ENCODE data around the gene IL1RL2.

DNA sequence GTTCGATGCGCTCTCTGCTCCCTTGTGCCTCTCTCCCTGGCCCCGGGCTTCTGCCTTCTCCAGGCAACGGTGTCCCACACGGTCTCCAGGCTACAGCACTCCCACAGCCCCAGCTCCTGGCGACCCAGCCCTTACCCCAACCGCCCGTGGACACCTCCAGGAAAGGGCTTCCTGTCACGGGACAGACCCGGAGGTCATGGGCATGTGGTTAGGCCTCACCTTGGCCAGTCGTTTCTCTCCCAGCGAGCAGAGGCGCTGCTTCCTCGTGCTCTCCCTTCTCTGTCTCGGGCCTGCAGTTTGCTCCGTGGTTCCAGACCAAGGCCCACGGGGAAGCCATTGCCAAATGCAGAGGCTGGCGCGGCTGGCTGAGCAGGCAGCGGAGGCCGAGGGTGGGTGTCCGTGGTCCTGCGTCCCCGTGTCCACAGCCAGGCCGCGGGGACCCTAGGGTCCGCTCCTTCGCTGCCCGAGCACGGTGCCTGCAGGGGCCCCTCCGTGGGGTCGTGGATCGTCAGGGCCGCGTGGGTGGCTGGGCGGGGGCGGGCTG lies 63.5 kb downstream of the IL1RL2 start:
- TF ChIP-seq, protein P1, sequence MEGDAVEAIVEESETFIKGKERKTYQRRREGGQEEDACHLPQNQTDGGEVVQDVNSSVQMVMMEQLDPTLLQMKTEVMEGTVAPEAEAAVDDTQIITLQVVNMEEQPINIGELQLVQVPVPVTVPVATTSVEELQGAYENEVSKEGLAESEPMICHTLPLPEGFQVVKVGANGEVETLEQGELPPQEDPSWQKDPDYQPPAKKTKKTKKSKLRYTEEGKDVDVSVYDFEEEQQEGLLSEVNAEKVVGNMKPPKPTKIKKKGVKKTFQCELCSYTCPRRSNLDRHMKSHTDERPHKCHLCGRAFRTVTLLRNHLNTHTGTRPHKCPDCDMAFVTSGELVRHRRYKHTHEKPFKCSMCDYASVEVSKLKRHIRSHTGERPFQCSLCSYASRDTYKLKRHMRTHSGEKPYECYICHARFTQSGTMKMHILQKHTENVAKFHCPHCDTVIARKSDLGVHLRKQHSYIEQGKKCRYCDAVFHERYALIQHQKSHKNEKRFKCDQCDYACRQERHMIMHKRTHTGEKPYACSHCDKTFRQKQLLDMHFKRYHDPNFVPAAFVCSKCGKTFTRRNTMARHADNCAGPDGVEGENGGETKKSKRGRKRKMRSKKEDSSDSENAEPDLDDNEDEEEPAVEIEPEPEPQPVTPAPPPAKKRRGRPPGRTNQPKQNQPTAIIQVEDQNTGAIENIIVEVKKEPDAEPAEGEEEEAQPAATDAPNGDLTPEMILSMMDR (IDR thresholded peaks at IDR 0.05): no peak
- no peak for TF ChIP-seq ATF1 (CRISPR knock-in tag; IDR thresholded peaks at IDR 0.05)
- TF ChIP-seq, protein P2, sequence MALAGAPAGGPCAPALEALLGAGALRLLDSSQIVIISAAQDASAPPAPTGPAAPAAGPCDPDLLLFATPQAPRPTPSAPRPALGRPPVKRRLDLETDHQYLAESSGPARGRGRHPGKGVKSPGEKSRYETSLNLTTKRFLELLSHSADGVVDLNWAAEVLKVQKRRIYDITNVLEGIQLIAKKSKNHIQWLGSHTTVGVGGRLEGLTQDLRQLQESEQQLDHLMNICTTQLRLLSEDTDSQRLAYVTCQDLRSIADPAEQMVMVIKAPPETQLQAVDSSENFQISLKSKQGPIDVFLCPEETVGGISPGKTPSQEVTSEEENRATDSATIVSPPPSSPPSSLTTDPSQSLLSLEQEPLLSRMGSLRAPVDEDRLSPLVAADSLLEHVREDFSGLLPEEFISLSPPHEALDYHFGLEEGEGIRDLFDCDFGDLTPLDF (CRISPR knock-in tag; IDR thresholded peaks at IDR 0.05): no peak
- TF ChIP-seq, protein P3, sequence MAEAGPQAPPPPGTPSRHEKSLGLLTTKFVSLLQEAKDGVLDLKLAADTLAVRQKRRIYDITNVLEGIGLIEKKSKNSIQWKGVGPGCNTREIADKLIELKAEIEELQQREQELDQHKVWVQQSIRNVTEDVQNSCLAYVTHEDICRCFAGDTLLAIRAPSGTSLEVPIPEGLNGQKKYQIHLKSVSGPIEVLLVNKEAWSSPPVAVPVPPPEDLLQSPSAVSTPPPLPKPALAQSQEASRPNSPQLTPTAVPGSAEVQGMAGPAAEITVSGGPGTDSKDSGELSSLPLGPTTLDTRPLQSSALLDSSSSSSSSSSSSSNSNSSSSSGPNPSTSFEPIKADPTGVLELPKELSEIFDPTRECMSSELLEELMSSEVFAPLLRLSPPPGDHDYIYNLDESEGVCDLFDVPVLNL (CRISPR knock-in tag; IDR thresholded peaks at IDR 0.05; ENCODE audit: borderline replicate concordance, low read depth): no peak
- no peak for TF ChIP-seq RELA (CRISPR knock-in tag; IDR thresholded peaks at IDR 0.05; ENCODE audit: borderline replicate concordance)
- TF ChIP-seq FOXK1 (CRISPR knock-in tag; IDR thresholded peaks at IDR 0.05): no peak
- TF ChIP-seq ETV6 (CRISPR knock-in tag; IDR thresholded peaks at IDR 0.05): no peak
- TF ChIP-seq, protein P4, sequence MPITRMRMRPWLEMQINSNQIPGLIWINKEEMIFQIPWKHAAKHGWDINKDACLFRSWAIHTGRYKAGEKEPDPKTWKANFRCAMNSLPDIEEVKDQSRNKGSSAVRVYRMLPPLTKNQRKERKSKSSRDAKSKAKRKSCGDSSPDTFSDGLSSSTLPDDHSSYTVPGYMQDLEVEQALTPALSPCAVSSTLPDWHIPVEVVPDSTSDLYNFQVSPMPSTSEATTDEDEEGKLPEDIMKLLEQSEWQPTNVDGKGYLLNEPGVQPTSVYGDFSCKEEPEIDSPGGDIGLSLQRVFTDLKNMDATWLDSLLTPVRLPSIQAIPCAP (CRISPR knock-in tag; IDR thresholded peaks at IDR 0.05): no peak
- TF ChIP-seq, protein P5, sequence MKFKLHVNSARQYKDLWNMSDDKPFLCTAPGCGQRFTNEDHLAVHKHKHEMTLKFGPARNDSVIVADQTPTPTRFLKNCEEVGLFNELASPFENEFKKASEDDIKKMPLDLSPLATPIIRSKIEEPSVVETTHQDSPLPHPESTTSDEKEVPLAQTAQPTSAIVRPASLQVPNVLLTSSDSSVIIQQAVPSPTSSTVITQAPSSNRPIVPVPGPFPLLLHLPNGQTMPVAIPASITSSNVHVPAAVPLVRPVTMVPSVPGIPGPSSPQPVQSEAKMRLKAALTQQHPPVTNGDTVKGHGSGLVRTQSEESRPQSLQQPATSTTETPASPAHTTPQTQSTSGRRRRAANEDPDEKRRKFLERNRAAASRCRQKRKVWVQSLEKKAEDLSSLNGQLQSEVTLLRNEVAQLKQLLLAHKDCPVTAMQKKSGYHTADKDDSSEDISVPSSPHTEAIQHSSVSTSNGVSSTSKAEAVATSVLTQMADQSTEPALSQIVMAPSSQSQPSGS (CRISPR knock-in tag; IDR thresholded peaks at IDR 0.05; ENCODE audit: borderline replicate concordance, low read depth): no peak
- TF ChIP-seq CREM (CRISPR knock-in tag; IDR thresholded peaks at IDR 0.05): no peak
- TF ChIP-seq, protein P6, sequence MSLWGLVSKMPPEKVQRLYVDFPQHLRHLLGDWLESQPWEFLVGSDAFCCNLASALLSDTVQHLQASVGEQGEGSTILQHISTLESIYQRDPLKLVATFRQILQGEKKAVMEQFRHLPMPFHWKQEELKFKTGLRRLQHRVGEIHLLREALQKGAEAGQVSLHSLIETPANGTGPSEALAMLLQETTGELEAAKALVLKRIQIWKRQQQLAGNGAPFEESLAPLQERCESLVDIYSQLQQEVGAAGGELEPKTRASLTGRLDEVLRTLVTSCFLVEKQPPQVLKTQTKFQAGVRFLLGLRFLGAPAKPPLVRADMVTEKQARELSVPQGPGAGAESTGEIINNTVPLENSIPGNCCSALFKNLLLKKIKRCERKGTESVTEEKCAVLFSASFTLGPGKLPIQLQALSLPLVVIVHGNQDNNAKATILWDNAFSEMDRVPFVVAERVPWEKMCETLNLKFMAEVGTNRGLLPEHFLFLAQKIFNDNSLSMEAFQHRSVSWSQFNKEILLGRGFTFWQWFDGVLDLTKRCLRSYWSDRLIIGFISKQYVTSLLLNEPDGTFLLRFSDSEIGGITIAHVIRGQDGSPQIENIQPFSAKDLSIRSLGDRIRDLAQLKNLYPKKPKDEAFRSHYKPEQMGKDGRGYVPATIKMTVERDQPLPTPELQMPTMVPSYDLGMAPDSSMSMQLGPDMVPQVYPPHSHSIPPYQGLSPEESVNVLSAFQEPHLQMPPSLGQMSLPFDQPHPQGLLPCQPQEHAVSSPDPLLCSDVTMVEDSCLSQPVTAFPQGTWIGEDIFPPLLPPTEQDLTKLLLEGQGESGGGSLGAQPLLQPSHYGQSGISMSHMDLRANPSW (CRISPR knock-in tag; conservative IDR thresholded peaks at IDR 0.05; ENCODE audit: low read depth): no peak
- TF ChIP-seq, protein P7, sequence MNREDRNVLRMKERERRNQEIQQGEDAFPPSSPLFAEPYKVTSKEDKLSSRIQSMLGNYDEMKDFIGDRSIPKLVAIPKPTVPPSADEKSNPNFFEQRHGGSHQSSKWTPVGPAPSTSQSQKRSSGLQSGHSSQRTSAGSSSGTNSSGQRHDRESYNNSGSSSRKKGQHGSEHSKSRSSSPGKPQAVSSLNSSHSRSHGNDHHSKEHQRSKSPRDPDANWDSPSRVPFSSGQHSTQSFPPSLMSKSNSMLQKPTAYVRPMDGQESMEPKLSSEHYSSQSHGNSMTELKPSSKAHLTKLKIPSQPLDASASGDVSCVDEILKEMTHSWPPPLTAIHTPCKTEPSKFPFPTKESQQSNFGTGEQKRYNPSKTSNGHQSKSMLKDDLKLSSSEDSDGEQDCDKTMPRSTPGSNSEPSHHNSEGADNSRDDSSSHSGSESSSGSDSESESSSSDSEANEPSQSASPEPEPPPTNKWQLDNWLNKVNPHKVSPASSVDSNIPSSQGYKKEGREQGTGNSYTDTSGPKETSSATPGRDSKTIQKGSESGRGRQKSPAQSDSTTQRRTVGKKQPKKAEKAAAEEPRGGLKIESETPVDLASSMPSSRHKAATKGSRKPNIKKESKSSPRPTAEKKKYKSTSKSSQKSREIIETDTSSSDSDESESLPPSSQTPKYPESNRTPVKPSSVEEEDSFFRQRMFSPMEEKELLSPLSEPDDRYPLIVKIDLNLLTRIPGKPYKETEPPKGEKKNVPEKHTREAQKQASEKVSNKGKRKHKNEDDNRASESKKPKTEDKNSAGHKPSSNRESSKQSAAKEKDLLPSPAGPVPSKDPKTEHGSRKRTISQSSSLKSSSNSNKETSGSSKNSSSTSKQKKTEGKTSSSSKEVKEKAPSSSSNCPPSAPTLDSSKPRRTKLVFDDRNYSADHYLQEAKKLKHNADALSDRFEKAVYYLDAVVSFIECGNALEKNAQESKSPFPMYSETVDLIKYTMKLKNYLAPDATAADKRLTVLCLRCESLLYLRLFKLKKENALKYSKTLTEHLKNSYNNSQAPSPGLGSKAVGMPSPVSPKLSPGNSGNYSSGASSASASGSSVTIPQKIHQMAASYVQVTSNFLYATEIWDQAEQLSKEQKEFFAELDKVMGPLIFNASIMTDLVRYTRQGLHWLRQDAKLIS (CRISPR knock-in tag; IDR thresholded peaks at IDR 0.05; ENCODE audit: borderline replicate concordance): no peak
